Endothelial cell of umbilical vein (primary cell): ENCODE measurements around the gene ABR. TPM values are rescaled to one million over a fixed set of nuclear protein-coding genes. Genes with fewer than 3 reads are reported as not detected.

ENCODE experiments used
- BruUV-seq: library from RNA; stranded (reverse); fragments of 400-500 nt; replicated peaks from 2 replicates; lab custom pipeline; 2021; lab: Mats Ljungman, UMichigan
- CTCF ChIA-PET: fragments of 300-600, 350-600 bp; sonication (Branson Sonifier 250); formaldehyde crosslinking; loops from one replicate; lab custom pipeline; 2021; ENCODE audit warnings: antibody characterized with exemption, inconsistent platforms; lab: Charles Lee
- POLR2A ChIA-PET: fragments of 300-600, 350-600 bp; sonication (Branson Sonifier 250); formaldehyde crosslinking; loops from one replicate; lab custom pipeline; 2021; ENCODE audit warnings: antibody characterized with exemption, inconsistent platforms; lab: Charles Lee
- DNase-seq: peaks from one replicate; pipeline ENCODE4 v3.0.0-alpha.2; 2011; ENCODE audit warnings: low read depth, low spot score
- FAIRE-seq: peaks from 2 replicates; lab custom pipeline; 2011; peaks lifted over from hg19 to GRCh38; lab: Jason Lieb, UNC
- H2AFZ ChIP-seq: 2 replicates; pipeline ENCODE4 v1.6.0; 2012; ENCODE audit warnings: low read depth, low read length, control low read depth, inconsistent platforms
- H3K27ac ChIP-seq: 2 replicates; pipeline ENCODE4 v1.5.1; 2011; ENCODE audit warnings: low read depth, mild to moderate bottlenecking, control low read depth, low read length, moderate library complexity; ENCODE audit not compliant: insufficient read depth
- H3K27me3 ChIP-seq, 2 experiments: 2 replicates each; pipeline versions ENCODE4 v1.6.0 to v1.6.1; 2011; ENCODE audit warnings: low read length in 2 of 2, mixed read lengths in 1 of 2; ENCODE audit not compliant: control insufficient read depth in 2 of 2, insufficient read depth in 2 of 2
- H3K36me3 ChIP-seq, 2 experiments: 2 replicates in 1 of 2; 3 replicates in 1 of 2; pipeline ENCODE4 v1.5.1; 2011; ENCODE audit warnings: low read length in 2 of 2, mild to moderate bottlenecking in 1 of 2, moderate library complexity in 1 of 2; ENCODE audit not compliant: control insufficient read depth in 2 of 2, insufficient read depth in 2 of 2; ENCODE audit errors: extremely low read depth in 1 of 2
- H3K4me1 ChIP-seq: 3 replicates; pipeline ENCODE4 v1.5.1; 2011; ENCODE audit warnings: mild to moderate bottlenecking, low read length; ENCODE audit not compliant: control insufficient read depth, insufficient read depth; ENCODE audit errors: extremely low read depth
- H3K4me2 ChIP-seq: 2 replicates; pipeline ENCODE4 v1.6.1; 2011; ENCODE audit warnings: low read length, control low read depth, mixed read lengths; ENCODE audit not compliant: insufficient read depth
- H3K4me3 ChIP-seq, 3 experiments: fragments of 200-600 bp in 1 of 3; sonication (generic), shearing (Covaris generic) in 1 of 3; replicated peaks in 1 of 3; 2 replicates each; pipeline ENCODE4 v1.5.1; 2011 to 2016; ENCODE audit warnings: control low read depth in 3 of 3, low read length in 3 of 3, mild to moderate bottlenecking in 2 of 3, inconsistent platforms in 1 of 3, low read depth in 1 of 3, moderate library complexity in 1 of 3; ENCODE audit not compliant: insufficient read depth in 1 of 3
- H3K79me2 ChIP-seq: 2 replicates; pipeline ENCODE4 v1.6.0; 2012; ENCODE audit warnings: low read length, inconsistent platforms; ENCODE audit not compliant: control insufficient read depth, insufficient read depth
- H3K9ac ChIP-seq: replicated peaks from 2 replicates; pipeline ENCODE3; 2011; ENCODE audit warnings: low read length, control low read depth; ENCODE audit not compliant: insufficient read depth; ENCODE audit errors: extremely low read depth
- H3K9me1 ChIP-seq: replicated peaks from 3 replicates; pipeline ENCODE4 v1.6.0; 2011; ENCODE audit warnings: mild to moderate bottlenecking, low read length; ENCODE audit not compliant: control insufficient read depth, insufficient read depth; ENCODE audit errors: extremely low read depth
- H3K9me3 ChIP-seq: replicated peaks from 2 replicates; pipeline ENCODE4 v1.5.1; 2012; ENCODE audit warnings: low read length, inconsistent platforms; ENCODE audit not compliant: control insufficient read depth, insufficient read depth
- H4K20me1 ChIP-seq: replicated peaks from 2 replicates; pipeline ENCODE3; 2011; ENCODE audit warnings: mild to moderate bottlenecking, low read length; ENCODE audit not compliant: control insufficient read depth, insufficient read depth; ENCODE audit errors: extremely low read depth
- CTCF ChIP-seq, 2 donors: IDR thresholded peaks; 1 replicate in 1 of 2; 2 replicates in 1 of 2; pipeline ENCODE4 v1.5.1; 2011; ENCODE audit warnings: low read length in 2 of 2, mild to moderate bottlenecking in 2 of 2, moderate library complexity in 2 of 2, control low read depth in 1 of 2, inconsistent platforms in 1 of 2, low read depth in 1 of 2; ENCODE audit not compliant: insufficient read depth in 1 of 2; ENCODE audit errors: extremely low read depth in 1 of 2
- EZH2 ChIP-seq: IDR thresholded peaks from 2 replicates; pipeline ENCODE4 v1.6.1; 2012; ENCODE audit warnings: borderline replicate concordance, low read depth, mild to moderate bottlenecking, moderate library complexity, low read length, inconsistent platforms; ENCODE audit not compliant: severe bottlenecking
- FOS ChIP-seq: IDR thresholded peaks from 2 replicates; pipeline ENCODE4 v1.6.1; 2011; ENCODE audit warnings: mild to moderate bottlenecking, low read length, moderate library complexity, borderline replicate concordance; ENCODE audit not compliant: insufficient read depth
- GATA2 ChIP-seq: IDR thresholded peaks from 2 replicates; pipeline ENCODE4 v1.7.0; 2011; ENCODE audit warnings: low read depth, mild to moderate bottlenecking, moderate library complexity, mixed read lengths, low read length; ENCODE audit not compliant: insufficient read length, insufficient read depth
- JUN ChIP-seq: IDR thresholded peaks from 2 replicates; pipeline ENCODE4 v1.6.1; 2011; ENCODE audit warnings: borderline replicate concordance, low read depth; ENCODE audit not compliant: insufficient read length, insufficient read depth
- MAX ChIP-seq: IDR thresholded peaks from 2 replicates; pipeline ENCODE4 v1.6.1; 2011; ENCODE audit not compliant: insufficient read depth, insufficient read length
- MYC ChIP-seq: IDR thresholded peaks from one replicate; pipeline ENCODE4 v1.6.1; 2011; ENCODE audit warnings: mild to moderate bottlenecking, low read depth, low read length
- POLR2A ChIP-seq: IDR thresholded peaks from 2 replicates; pipeline ENCODE4 v1.6.1; 2012; ENCODE audit warnings: low read depth, mild to moderate bottlenecking, control low read depth, low read length
- POLR2AphosphoS5 ChIP-seq: IDR thresholded peaks from 2 replicates; pipeline ENCODE4 v1.6.1; 2012; ENCODE audit warnings: low read depth, mild to moderate bottlenecking, control low read depth, low read length, moderate library complexity; ENCODE audit not compliant: insufficient read depth
- dilution Hi-C: fragments of 300-500 bp; cut with MboI; formaldehyde crosslinking; loops from one replicate; pipeline ENCODE4 v1.15.0; 2019; ENCODE audit warnings: low sequenced_read_pairs; ENCODE audit not compliant: extremely low pct_ligation_motif_present
- intact Hi-C: fragments of 100-400 bp; cut with micrococcal nuclease; formaldehyde crosslinking; loops from one replicate; pipeline ENCODE4 v1.10.0; 2022
- polyA plus RNA-seq, 4 experiments: library from polyadenylated mRNA; depleted of rRNA in 3 of 4; stranded (reverse) in 3 of 4; unstranded in 1 of 4; fragments of >200 nt; gene quantifications; 2 replicates each; pipeline versions ENCODE4 v1.2.1 to v1.2.3, GENCODE V29; 2011 to 2012; ENCODE audit warnings: missing spikeins in 1 of 4
- total RNA-seq: library from RNA; stranded (reverse); gene quantifications from 2 replicates; pipeline ENCODE4 v1.2.3, GENCODE V29; 2021

The ABR gene
- total and polyA plus RNA-seq, 2 donors (not counting 3 experiments of a cell fraction or from before 2014, with no cell fraction given) = 83.5 to 96.8 TPM

GRCh38 chr17:1096215-1096614 is 83.6 kb downstream of the ABR start:
- H3K4me1 ChIP-seq = no peaks in the 10 kb centered on the region
- no peak overlapping the region for H3K4me2 ChIP-seq
- H3K9ac ChIP-seq = no peak overlapping the region
- H3K27ac ChIP-seq = no peak overlapping the region
- H2AFZ ChIP-seq = no peak overlapping the region
- H3K9me3 ChIP-seq = no peaks in the 10 kb centered on the region
- H3K9me1 ChIP-seq = no peaks in the 10 kb centered on the region
- intact Hi-C loops = no loop called here
- BruUV-seq = no TSS peak
- TF ChIP-seq EZH2 (no peak), JUN (no peak), POLR2AphosphoS5 (no peak), FOS (no peak), POLR2A (no peak), GATA2 (no peak), MAX (no peak), CTCF (IDR thresholded peaks at IDR 0.05; ENCODE audit: extremely low read depth in 1 of 2, insufficient read depth in 1 of 2, low read depth in 1 of 2, low read length in 2 of 2) (no peak), MYC (no peak)
- peaks cover 2% of the 10 kb centered on the region for H3K79me2 ChIP-seq
- peaks cover 0 to 29% of the 10 kb centered on the region in 2 experiments for H3K36me3 ChIP-seq
- ChIA-PET CTCF (interaction anchor here (0.6 to 3.6 kb wide), 8 partner anchors 12 to 91 kb away, joined by 3 to 15 read pairs (median 5); no protein-coding TSS in a partner anchor), POLR2A (no interaction called here)
- no peaks in the 10 kb centered on the region for H4K20me1 ChIP-seq
- dilution Hi-C loops = no loop called here
- no peak overlapping the region for H3K4me3 ChIP-seq
- no peaks in the 10 kb centered on the region for H3K27me3 ChIP-seq
- no peak for DNase-seq
- FAIRE-seq = no peak
